Esophagus squamous epithelium (tissue), 5 donors: ENCODE results near the gene BACH2. TPM values are rescaled to one million over a fixed set of nuclear protein-coding genes. Genes with fewer than 3 reads are reported as not detected.

Experiments used
- DNase-seq: peaks from one replicate; lab custom pipeline; 2025; lab: John Stamatoyannopoulos, UW
- H3K27ac ChIP-seq, 4 donors: fragments of 200-600 bp; sonication (generic); one replicate each; pipeline ENCODE4 v1.5.1; 2016 to 2019; ENCODE audit warnings: mild to moderate bottlenecking in 1 of 4
- H3K27me3 ChIP-seq, 4 donors: fragments of 200-600 bp; sonication (generic); 1 replicate in 3 of 4; 2 replicates in 1 of 4; pipeline versions ENCODE4 v1.5.1 to v1.6.0; 2017 to 2021; ENCODE audit warnings: antibody characterized with exemption in 1 of 4
- H3K36me3 ChIP-seq, 3 donors: fragments of 200-600 bp; sonication (generic); one replicate each; pipeline ENCODE4 v1.5.1; 2016 to 2019
- H3K4me1 ChIP-seq, 3 donors: fragments of 200-600 bp; sonication (generic); one replicate each; pipeline ENCODE4 v1.5.1; 2017 to 2019
- H3K4me3 ChIP-seq, 4 donors: fragments of 200-600 bp; sonication (generic); 1 replicate in 3 of 4; 2 replicates in 1 of 4; pipeline ENCODE4 v1.5.1; 2016 to 2019; ENCODE audit warnings: mild to moderate bottlenecking in 2 of 4, moderate library complexity in 1 of 4
- H3K9me3 ChIP-seq, 3 donors: fragments of 200-600 bp; sonication (generic); one replicate each; pipeline ENCODE4 v1.5.1; 2016 to 2019
- CTCF ChIP-seq, 6 experiments: fragments of 450-650 bp in 4 of 6; fragments of 200-600 bp in 2 of 6; sonication (generic) in 2 of 6; IDR thresholded peaks; one replicate each; pipeline ENCODE4 v1.5.1; 2016 to 2019; ENCODE audit warnings: antibody characterized with exemption in 6 of 6, mild to moderate bottlenecking in 4 of 6, moderate library complexity in 4 of 6
- POLR2A ChIP-seq, 4 donors: fragments of 450-650 bp; IDR thresholded peaks; one replicate each; pipeline ENCODE4 v1.6.1; 2017; ENCODE audit warnings: antibody characterized with exemption in 4 of 4, mild to moderate bottlenecking in 4 of 4, moderate library complexity in 3 of 4
- WGBS, 2 donors: methylation state at CpG; one replicate each; pipeline ENCODE4 v1.1.5; 2018; 5-methylcytosine and 5-hydroxymethylcytosine counted together
- intact Hi-C: fragments of 100-400 bp; cut with DNase I; formaldehyde crosslinking; loops from one replicate; pipeline ENCODE4 v1.15.0; 2022
- total RNA-seq, 4 donors: library from RNA; depleted of rRNA; stranded (reverse); fragments of >200 nt; gene quantifications; one replicate each; pipeline ENCODE4 v1.1.0, GENCODE V29; 2016
- donor health status: DM: yes; HTN: yes; CAD: no.

Gene BACH2
- total RNA-seq, 4 donors from 2014 or later, result 0.22 to 6.1 (median 0.66) TPM

GRCh38 chr6:90093558-90094073 is 203.0 kb downstream of the BACH2 start:
- intact Hi-C loops, result loop anchor here (10.0 kb wide), 1 partner anchor 201 kb away; the partner anchor contains the start of gene BACH2
- Histone ChIP-seq H3K4me3 (no peak overlapping the region), H3K27me3 (no peaks in the 10 kb centered on the region), H3K27ac (no peak overlapping the region), H3K9me3 (no peaks in the 10 kb centered on the region), H3K4me1 (peaks cover 4 to 20% (median 17%) of the 10 kb centered on the region in 3 donors), H3K36me3 (no peaks in the 10 kb centered on the region)
- DNase-seq, result no peak
- no peak for TF ChIP-seq POLR2A (IDR thresholded peaks at IDR 0.05)
- no peak for TF ChIP-seq CTCF (IDR thresholded peaks at IDR 0.05)
- WGBS, 2 donors, result 83 to 100% methylated on average over 3 of the region's 3 CpGs

GRCh38 chr6:90090866-90091265 is 205.8 kb downstream of the BACH2 start:
- 80 to 86% methylated on average over 2 of the region's 2 CpGs for WGBS, 2 donors
- Histone ChIP-seq H3K4me1 (peaks cover 7 to 27% (median 11%) of the 10 kb centered on the region in 3 donors), H3K27me3 (no peaks in the 10 kb centered on the region), H3K27ac (no peak overlapping the region), H3K4me3 (no peak overlapping the region), H3K9me3 (no peaks in the 10 kb centered on the region), H3K36me3 (no peaks in the 10 kb centered on the region)
- no peak for DNase-seq
- no peak for TF ChIP-seq CTCF (IDR thresholded peaks at IDR 0.05)
- no peak for TF ChIP-seq POLR2A (IDR thresholded peaks at IDR 0.05)
- intact Hi-C loops, result loop anchor here (10.0 kb wide), 1 partner anchor 204 kb away; the partner anchor contains the start of gene BACH2

DNA sequence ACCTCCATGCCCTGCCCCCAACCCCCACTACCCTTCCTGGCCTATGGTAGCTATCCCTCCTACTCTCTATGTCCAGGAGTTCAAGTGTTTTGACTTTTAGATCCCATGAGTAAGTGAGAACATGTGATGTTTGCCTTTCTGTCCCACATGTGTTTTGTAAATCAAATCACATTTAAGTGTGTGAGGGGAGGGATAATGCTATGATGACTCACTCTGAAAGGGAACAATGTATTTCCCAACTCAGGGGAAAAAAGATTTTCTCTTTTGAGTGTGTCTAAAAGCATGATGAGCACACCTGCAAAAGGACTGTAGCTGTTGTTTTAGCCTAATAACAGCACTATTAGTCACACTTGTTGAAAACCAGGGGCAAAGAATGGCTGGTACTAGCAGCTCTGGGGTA is 208.6 kb downstream of the BACH2 start:
- H3K4me1 ChIP-seq, result peaks cover 7 to 27% (median 11%) of the 10 kb centered on the region in 3 donors
- no peaks in the 10 kb centered on the region for H3K36me3 ChIP-seq
- H3K27ac ChIP-seq, result peak overlapping the region in 3 of 4 donors; percentile 19 to 72 (median 50)
- TF ChIP-seq CTCF (IDR thresholded peaks at IDR 0.05), result no peak
- no peak for TF ChIP-seq POLR2A (IDR thresholded peaks at IDR 0.05)
- intact Hi-C loops, result loop anchor here (10.0 kb wide), 1 partner anchor 377 kb away; no protein-coding TSS in a partner anchor
- H3K27me3 ChIP-seq, result no peaks in the 10 kb centered on the region
- H3K9me3 ChIP-seq, result no peaks in the 10 kb centered on the region
- no peak for DNase-seq
- H3K4me3 ChIP-seq, result no peak overlapping the region

DNA sequence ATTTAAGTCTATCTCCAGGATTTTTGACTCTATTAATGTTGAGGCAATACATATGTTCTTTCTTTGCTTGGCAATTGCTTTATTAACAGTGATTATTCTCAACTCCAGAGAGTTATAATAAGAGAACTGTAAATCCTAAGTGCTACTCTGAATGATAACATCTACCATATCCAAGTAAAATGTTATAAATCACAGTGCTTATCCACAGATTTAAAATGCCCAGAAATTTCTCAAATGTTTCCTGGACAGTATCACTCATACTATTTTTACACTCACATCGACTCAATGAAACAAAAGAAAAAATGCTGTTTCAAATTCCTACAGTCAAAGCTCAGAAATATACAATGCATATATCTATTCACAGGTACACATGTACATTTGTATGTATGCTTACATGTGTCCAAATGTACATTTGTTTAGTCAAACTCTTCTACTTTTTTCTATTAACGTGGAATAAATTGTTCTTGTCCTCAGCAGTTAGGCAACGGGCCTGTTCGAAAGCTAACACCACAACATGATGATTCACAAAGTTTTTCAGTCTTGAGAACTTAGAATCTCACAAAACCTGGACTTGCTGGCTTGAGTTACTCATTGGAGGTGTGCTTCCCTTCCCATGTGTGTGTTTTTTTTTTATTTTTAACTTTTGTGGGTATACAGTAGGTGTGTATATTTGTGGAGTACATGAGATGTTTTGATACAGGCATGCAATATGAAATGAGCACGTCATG is 209.4 kb downstream of the BACH2 start:
- no peaks in the 10 kb centered on the region for H3K36me3 ChIP-seq
- intact Hi-C loops, result loop anchor here (10.0 kb wide), 1 partner anchor 378 kb away; no protein-coding TSS in a partner anchor
- no peak for TF ChIP-seq CTCF (IDR thresholded peaks at IDR 0.05)
- no peak for TF ChIP-seq POLR2A (IDR thresholded peaks at IDR 0.05)
- no peak for DNase-seq
- peaks cover 7 to 27% (median 11%) of the 10 kb centered on the region in 3 donors for H3K4me1 ChIP-seq
- WGBS, 2 donors, result 30 to 51% methylated on average over 5 of the region's 5 CpGs
- no peak overlapping the region for H3K4me3 ChIP-seq
- H3K27me3 ChIP-seq, result no peaks in the 10 kb centered on the region
- no peaks in the 10 kb centered on the region for H3K9me3 ChIP-seq
- peak overlapping the region in 3 of 4 donors; percentile 19 to 72 (median 50) for H3K27ac ChIP-seq

DNA sequence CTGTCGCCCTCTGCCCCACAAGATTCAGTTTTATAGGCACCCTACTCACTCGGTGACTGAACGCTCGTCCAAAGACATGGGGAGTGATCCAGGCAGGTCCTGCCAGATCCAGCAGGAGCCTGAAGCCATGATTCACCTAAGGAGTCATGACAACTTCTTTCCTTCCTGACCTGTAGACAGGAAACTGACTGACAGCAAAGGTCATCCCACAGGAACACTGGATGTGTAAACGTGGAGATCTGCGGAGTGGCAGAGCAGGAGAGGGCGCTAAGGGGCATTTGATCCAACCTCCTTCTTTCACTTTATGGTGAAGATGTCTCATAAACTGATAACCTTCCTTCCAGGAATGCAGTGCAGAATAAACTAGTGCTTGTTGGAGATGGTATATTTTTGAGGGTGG is 210.1 kb downstream of the BACH2 start:
- TF ChIP-seq CTCF (IDR thresholded peaks at IDR 0.05), result peak in 1 of 6 experiments; percentile 12
- TF ChIP-seq POLR2A (IDR thresholded peaks at IDR 0.05), result no peak
- WGBS, 2 donors, result 50 to 52% methylated on average over 7 of the region's 7 CpGs

More for the DNA sequence above, 210.1 kb downstream of the BACH2 start:
- H3K4me1 ChIP-seq, result peaks cover 7 to 27% (median 11%) of the 10 kb centered on the region in 3 donors
- no peaks in the 10 kb centered on the region for H3K36me3 ChIP-seq
- no peak for DNase-seq
- H3K27ac ChIP-seq, result peak overlapping the region in 1 of 4 donors; percentile 72
- no peak overlapping the region for H3K4me3 ChIP-seq
- H3K9me3 ChIP-seq, result no peaks in the 10 kb centered on the region
- intact Hi-C loops, result loop anchor here (10.0 kb wide), 1 partner anchor 378 kb away; no protein-coding TSS in a partner anchor
- H3K27me3 ChIP-seq, result no peaks in the 10 kb centered on the region
